ENCODE results near the gene RALGDS. TPM values are rescaled to one million over a fixed set of nuclear protein-coding genes. Genes with fewer than 3 reads are reported as not detected.

Gene RALGDS
- total and polyA plus RNA-seq, 11 donors = 17.8 to 70.1 (median 25.8) TPM

DNA sequence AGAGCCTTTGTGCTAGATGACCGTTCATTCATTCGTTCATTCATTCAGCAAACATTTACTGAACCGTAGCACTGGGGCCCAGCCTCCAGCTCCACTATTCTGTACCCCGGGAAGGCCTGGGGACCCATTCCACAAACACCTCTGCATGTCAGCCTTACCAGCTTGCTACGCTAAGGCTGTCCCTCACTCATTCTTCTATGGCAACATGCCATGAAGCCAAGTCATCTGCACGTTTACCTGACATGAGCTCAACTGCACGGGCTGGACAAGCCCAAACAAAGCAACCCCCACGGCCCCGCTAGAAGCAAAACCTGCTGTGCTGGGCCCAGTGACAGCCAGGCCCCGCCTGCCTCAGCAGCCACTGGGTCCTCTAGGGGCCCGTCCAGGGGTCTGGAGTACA is 53.2 kb downstream of the RALGDS start:
- H3K27me3 ChIP-seq = no peaks in the 10 kb centered on the region
- DNase-seq (no peak), ATAC-seq (no peak)
- no peak overlapping the region for H3K4me3 ChIP-seq
- no peaks in the 10 kb centered on the region for H3K4me1 ChIP-seq
- no peak overlapping the region for H3K27ac ChIP-seq
- WGBS, 4 donors = 83 to 86% (median 84%) methylated on average over 11 of the region's 11 CpGs
- no peaks in the 10 kb centered on the region for H3K9me3 ChIP-seq
- no peaks in the 10 kb centered on the region for H3K36me3 ChIP-seq
- TF ChIP-seq, protein P1, sequence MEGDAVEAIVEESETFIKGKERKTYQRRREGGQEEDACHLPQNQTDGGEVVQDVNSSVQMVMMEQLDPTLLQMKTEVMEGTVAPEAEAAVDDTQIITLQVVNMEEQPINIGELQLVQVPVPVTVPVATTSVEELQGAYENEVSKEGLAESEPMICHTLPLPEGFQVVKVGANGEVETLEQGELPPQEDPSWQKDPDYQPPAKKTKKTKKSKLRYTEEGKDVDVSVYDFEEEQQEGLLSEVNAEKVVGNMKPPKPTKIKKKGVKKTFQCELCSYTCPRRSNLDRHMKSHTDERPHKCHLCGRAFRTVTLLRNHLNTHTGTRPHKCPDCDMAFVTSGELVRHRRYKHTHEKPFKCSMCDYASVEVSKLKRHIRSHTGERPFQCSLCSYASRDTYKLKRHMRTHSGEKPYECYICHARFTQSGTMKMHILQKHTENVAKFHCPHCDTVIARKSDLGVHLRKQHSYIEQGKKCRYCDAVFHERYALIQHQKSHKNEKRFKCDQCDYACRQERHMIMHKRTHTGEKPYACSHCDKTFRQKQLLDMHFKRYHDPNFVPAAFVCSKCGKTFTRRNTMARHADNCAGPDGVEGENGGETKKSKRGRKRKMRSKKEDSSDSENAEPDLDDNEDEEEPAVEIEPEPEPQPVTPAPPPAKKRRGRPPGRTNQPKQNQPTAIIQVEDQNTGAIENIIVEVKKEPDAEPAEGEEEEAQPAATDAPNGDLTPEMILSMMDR (IDR thresholded peaks at IDR 0.05) = no peak
- no peak for TF ChIP-seq POLR2A (IDR thresholded peaks at IDR 0.05)
- intact Hi-C loops (cut with DNase I) = no loop called here

DNA sequence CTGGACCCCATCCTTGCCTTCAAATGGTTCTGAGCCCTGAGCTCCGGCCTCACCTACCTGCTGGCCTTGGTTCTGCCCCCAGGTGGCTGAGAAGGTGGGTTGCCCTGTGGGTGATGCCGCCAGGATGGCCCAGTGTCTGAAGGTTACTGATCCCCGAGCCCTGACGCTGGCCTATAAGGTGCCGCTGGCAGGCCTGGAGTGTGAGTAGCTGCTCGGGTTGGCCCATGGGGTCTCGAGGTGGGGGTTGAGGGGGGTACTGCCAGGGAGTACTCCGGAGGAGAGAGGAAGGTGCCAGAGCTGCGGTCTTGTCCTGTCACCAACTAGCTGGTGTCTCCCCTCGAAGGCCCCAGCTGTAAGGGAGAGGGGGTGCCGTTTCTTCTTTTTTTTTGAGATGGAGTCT is 54.0 kb downstream of the RALGDS start:
- Histone ChIP-seq H3K9me3 (no peaks in the 10 kb centered on the region), H3K4me3 (no peak overlapping the region), H3K27me3 (no peaks in the 10 kb centered on the region), H3K36me3 (no peaks in the 10 kb centered on the region), H3K27ac (no peak overlapping the region), H3K4me1 (no peaks in the 10 kb centered on the region)
- WGBS, 4 donors = 94 to 95% (median 94%) methylated on average over 11 of the region's 11 CpGs
- no peak for DNase-seq
- intact Hi-C loops (cut with DNase I) = no loop called here
- ATAC-seq = no peak
- TF ChIP-seq, protein P1 (IDR thresholded peaks at IDR 0.05) = no peak
- TF ChIP-seq POLR2A (IDR thresholded peaks at IDR 0.05) = no peak

DNA sequence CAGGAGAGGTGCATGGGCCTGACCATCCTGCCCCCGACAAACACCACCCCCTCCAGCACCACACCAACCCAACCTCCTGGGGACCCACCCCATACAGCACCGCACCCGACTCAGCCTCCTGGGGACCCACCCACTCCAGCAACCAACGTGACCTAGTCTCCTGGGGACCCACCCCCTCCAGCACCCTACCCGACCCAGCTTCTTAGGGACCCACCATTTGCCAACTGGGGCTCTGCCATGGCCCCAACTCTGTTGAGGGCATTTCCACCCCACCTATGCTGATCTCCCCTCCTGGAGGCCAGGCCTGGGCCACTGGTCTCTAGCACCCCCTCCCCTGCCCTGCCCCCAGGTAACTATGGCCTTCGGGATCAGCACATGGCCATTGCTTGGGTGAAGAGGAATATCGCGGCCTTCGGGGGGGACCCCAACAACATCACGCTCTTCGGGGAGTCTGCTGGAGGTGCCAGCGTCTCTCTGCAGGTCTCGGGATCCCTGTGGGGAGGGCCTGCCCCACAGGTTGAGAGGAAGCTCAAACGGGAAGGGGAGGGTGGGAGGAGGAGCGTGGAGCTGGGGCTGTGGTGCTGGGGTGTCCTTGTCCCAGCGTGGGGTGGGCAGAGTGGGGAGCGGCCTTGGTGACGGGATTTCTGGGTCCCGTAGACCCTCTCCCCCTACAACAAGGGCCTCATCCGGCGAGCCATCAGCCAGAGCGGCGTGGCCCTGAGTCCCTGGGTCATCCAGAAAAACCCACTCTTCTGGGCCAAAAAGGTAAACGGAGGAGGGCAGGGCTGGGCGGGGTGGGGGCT is 54.7 kb downstream of the RALGDS start:
- intact Hi-C loops (cut with DNase I) = no loop called here
- 92 to 96% (median 95%) methylated on average over 16 to 25 of the region's 25 CpGs for WGBS, 4 donors

DNA sequence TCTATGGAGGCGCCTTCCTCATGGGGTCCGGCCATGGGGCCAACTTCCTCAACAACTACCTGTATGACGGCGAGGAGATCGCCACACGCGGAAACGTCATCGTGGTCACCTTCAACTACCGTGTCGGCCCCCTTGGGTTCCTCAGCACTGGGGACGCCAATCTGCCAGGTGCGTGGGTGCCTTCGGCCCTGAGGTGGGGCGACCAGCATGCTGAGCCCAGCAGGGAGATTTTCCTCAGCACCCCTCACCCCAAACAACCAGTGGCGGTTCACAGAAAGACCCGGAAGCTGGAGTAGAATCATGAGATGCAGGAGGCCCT is 56.0 kb downstream of the RALGDS start:
- no peak overlapping the region for H3K4me3 ChIP-seq
- no peak overlapping the region for H3K27ac ChIP-seq
- ATAC-seq (no peak), DNase-seq (no peak)
- intact Hi-C loops (cut with DNase I) = no loop called here
- H3K36me3 ChIP-seq = no peaks in the 10 kb centered on the region
- H3K9me3 ChIP-seq = no peaks in the 10 kb centered on the region
- no peaks in the 10 kb centered on the region for H3K27me3 ChIP-seq
- no peak for TF ChIP-seq POLR2A (IDR thresholded peaks at IDR 0.05)
- TF ChIP-seq, protein P1 (IDR thresholded peaks at IDR 0.05) = no peak
- WGBS, 4 donors = 96 to 99% (median 98%) methylated on average over 15 to 17 of the region's 17 CpGs
- peaks cover 0 to 16% (median 10%) of the 10 kb centered on the region in 12 donors for H3K4me1 ChIP-seq

More for the DNA sequence above, 54.7 kb downstream of the RALGDS start:
- Histone ChIP-seq H3K27ac (no peak overlapping the region), H3K27me3 (no peaks in the 10 kb centered on the region), H3K36me3 (no peaks in the 10 kb centered on the region), H3K4me1 (peaks cover 0 to 5% (median 1%) of the 10 kb centered on the region in 12 donors), H3K4me3 (no peak overlapping the region), H3K9me3 (no peaks in the 10 kb centered on the region)
- DNase-seq (no peak), ATAC-seq (no peak)
- TF ChIP-seq, protein P1 (IDR thresholded peaks at IDR 0.05) = no peak
- TF ChIP-seq POLR2A (IDR thresholded peaks at IDR 0.05) = no peak
